Fibroblast of pulmonary artery (primary cell): ENCODE results near the gene CALML4.

Experiments used
- DNase-seq: peaks from one replicate; pipeline ENCODE4 v3.0.0-alpha.2; 2010; ENCODE audit warnings: low read depth
- H3K4me3 ChIP-seq: replicated peaks from 2 replicates; pipeline ENCODE4 v1.5.1; 2011; ENCODE audit warnings: low read depth, mild to moderate bottlenecking, control low read depth, low read length, moderate library complexity
- TF ChIP-seq, protein P1 (sequence below): IDR thresholded peaks from 2 replicates; pipeline ENCODE4 v1.5.1; 2011; ENCODE audit warnings: mild to moderate bottlenecking, control low read depth, low read length, inconsistent platforms; ENCODE audit errors: missing control alignments

Gene CALML4

DNA sequence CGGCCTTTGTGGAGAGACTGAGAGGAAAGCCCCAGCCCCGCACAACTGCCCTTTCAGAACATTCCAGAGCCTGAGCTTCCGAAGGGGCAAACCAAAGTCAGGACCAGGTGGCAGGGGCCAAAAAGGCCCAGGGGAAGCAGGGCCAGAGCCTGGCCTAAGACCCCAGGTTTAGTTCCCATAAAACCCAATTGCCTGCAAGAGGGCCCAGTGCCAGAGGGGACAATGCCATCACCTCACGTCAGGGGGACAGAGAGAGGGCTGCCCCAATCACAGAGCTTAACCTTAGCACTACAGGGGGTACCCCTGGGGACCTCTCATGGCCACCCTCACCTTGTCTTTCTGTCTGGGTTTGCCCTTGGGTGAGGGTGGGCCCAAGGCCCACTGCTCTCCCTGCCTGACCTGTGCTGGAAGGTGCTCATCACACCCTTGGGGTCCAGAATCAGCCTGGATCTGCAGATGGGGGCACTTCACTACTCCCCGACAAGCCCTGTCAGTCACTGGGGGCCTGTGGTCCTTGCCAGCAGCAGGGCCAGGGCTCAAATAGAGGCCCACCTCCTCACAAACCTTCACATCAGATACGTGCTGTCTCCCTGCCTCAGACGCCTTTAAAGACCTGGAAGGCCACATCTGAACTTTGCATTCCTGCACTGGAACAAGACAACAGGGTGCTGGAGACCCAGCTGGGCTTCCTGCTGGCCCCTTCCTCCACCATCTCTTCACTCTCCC, 3.8 kb downstream of the CALML4 start:
- no peak for DNase-seq
- H3K4me3 ChIP-seq, result no peak overlapping the region
- TF ChIP-seq, protein P1, sequence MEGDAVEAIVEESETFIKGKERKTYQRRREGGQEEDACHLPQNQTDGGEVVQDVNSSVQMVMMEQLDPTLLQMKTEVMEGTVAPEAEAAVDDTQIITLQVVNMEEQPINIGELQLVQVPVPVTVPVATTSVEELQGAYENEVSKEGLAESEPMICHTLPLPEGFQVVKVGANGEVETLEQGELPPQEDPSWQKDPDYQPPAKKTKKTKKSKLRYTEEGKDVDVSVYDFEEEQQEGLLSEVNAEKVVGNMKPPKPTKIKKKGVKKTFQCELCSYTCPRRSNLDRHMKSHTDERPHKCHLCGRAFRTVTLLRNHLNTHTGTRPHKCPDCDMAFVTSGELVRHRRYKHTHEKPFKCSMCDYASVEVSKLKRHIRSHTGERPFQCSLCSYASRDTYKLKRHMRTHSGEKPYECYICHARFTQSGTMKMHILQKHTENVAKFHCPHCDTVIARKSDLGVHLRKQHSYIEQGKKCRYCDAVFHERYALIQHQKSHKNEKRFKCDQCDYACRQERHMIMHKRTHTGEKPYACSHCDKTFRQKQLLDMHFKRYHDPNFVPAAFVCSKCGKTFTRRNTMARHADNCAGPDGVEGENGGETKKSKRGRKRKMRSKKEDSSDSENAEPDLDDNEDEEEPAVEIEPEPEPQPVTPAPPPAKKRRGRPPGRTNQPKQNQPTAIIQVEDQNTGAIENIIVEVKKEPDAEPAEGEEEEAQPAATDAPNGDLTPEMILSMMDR, result no peak

DNA sequence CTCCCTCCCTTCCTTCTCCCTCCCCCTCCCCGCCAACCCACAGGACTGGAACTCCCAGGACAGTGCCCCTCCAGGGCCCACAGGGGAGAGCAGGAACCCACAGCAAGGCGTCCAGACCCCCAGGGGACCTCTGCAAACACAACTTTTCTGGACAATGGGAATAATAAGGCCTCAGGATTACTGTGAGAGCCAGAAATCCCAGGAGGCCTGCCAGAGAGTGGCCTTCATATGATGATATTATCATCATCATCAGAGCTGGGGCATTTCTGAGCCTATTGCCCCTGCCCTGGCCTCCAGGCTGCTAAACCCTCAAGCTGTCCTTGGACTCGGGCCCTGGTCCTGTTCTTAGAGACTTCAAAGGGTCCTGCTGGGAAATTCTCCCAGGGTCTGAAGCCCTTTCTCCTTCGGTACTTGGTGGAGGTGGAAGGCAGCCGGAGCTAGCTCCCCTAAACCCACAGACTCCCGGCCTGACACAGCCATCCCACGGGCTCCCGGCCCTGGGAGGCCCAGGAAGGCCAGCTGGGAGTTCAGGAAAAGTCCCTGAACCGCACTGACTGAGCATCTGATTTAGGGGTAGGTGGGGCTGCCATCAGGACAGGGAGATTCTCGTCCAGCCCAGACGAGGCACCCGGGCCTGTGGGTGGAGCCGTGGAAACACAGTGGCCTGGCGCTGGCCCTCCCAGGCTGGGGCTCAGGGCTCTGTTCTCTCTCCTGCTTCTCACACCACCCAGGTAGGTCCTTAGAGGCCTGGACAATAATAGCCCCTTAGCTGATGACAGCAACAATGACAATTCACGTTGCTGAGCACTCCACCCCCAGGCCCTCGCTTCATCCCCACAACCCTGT, 4.9 kb downstream of the CALML4 start:
- H3K4me3 ChIP-seq, result no peak overlapping the region
- DNase-seq, result no peak
- TF ChIP-seq, protein P1, result no peak

DNA sequence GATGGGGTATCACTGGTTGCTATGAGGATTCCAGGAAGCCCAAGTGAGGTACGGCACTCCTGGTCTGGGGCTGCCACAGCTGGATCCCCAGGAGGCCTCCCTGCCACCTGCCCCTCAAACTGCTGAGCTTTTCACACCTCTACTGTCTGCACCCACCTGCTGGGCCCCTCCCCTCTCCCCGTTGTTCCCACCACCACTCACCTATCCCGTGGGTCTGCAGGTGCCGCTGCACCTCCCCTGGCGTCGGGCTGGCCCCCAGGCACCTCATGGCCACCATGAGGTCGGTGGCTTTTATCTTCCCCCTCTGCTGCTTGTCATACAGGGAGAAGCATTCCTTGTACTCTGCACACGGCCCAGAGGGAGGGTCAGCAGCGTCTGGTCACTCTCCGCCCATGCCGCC, 5.8 kb downstream of the CALML4 start:
- TF ChIP-seq, protein P1, result no peak
- DNase-seq, result no peak
- no peak overlapping the region for H3K4me3 ChIP-seq

DNA sequence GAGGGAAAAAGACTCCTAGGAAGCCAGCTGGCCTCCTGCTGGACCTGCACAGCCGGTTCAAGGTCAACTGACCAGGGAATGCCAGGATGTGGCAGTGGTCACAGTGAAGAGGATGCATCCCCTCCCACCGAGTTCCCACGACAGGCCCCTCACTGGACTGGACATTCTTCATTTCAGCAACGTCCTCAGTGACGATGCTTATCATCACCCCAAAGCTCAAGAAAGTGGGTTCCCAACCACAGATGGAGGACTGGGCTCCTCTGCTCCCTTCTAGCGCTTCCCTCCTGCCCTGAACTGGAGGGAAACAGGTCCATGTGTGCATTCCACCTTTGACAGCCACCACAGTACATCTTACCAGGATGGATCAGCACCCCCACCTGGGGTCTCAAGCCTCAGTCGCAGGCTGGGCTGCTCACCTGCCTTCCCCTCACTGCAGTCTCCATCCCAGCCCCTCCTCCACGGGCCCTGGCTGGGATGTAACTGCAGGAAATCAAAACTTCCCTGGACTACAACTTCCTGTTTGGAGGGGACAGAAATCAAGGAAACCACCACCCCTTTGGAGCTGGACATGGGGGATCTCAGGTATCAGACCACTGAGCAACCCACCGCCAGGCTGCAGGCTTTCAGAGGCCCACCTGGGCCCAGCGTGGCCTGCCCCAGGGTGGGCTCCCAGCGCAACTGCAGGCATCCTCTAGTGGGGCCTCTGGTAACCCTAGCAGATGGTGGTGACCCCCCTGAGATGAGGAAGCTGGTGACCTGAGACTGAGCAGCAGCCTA, 7.3 kb downstream of the CALML4 start:
- no peak for DNase-seq
- TF ChIP-seq, protein P1, result no peak
- no peak overlapping the region for H3K4me3 ChIP-seq

DNA sequence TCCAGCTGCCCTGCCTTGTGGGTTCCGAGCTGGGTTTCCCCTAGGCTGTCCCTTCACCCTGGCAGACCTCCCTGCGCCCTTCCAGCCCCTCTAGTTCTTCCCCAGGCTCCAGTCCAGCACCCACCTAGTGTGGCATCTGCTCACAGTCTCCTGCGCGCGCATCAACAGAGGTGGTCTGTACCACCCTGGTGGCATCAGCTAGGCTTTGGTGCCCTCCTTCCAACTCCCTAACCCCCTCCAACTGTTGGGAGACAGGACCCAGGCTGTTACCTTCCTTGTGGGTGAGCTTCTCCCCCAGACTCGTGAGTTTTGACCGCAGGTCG, 8.0 kb downstream of the CALML4 start:
- TF ChIP-seq, protein P1, result no peak
- H3K4me3 ChIP-seq, result no peak overlapping the region
- no peak for DNase-seq

DNA sequence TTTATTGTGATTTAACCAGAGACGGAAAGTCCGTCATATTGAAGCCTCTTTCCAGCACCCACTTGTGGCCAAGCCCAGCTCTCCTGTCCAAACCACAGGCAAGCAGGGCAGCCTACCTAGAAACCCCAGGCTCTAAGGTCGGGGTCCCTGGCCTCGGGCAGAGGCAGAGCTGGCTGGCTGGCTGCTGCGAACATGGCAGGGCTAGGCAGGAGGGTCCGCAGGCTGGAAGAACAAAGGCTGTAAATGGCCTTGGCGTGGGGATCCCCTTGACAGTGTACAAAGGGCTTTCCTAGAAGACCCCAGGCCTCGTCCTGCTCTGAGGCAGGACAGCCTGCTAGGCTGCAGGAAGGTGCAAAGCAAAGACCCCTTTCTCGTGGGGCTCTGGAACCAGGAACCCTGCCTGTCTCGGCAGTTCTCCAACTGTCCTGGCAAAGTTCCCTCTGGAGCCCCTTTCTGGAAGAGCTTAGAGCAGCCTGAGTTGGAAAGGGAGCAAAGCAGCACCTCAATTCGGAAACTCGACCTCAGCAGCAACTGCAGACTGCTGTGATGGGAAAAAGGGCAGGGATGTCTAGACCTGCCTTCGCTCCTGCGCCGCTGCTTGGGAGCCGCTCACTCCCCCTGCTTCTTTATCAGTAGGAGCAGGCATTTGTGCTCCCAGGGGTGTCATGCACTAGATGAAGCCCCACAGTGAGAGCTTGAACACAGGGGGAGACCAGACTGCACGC, 8.5 kb downstream of the CALML4 start:
- DNase-seq, result no peak
- TF ChIP-seq, protein P1, result no peak
- H3K4me3 ChIP-seq, result no peak overlapping the region
